K562 (cell line): Measurements from ENCODE around the gene KIAA0825. TPM values are rescaled to one million over a fixed set of nuclear protein-coding genes. Genes with fewer than 3 reads are reported as not detected.

ENCODE experiments used
- ATAC-seq: fragments of 200-7000 bp; cut with Tn5 transposase; 3 replicates; pipeline ENCODE4 v1.9.1; 2020; ENCODE audit warnings: moderate library complexity
- BruUV-seq: library from RNA; stranded (reverse); fragments of 400-500 nt; replicated peaks from 2 replicates; lab custom pipeline; 2021; lab: Mats Ljungman, UMichigan
- CTCF ChIA-PET: fragments of 300-600 bp; formaldehyde crosslinking; extraction: SDS; loops from one replicate; lab custom pipeline; 2021; ENCODE audit warnings: low intra/inter-chr PET ratio; lab: Yijun Ruan, JAX
- POLR2A ChIA-PET: fragments of 300-600, 350-650 bp; sonication (Branson Sonifier 250); formaldehyde crosslinking; extraction: SDS; loops from one replicate; lab custom pipeline; 2021; ENCODE audit warnings: antibody characterized with exemption, inconsistent platforms; lab: Yijun Ruan, JAX
- DNase-seq, 4 experiments: peaks; one replicate each; pipeline versions ENCODE4 v3.0.0 to v3.0.0-alpha.2; 2011 to 2018; ENCODE audit warnings: low spot score in 3 of 4, mixed read lengths in 3 of 4; ENCODE audit errors: extremely low read depth in 1 of 4
- FAIRE-seq: peaks from 2 replicates; lab custom pipeline; 2011; peaks lifted over from hg19 to GRCh38; lab: Jason Lieb, UNC
- H2AFZ ChIP-seq: 2 replicates; pipeline ENCODE4 v1.6.0; 2011; ENCODE audit warnings: low read depth, low read length, control low read depth, inconsistent platforms
- H3K27ac ChIP-seq: fragments of 200-600 bp; 3 replicates; pipeline ENCODE4 v1.8.0; 2011; ENCODE audit warnings: low read depth, mild to moderate bottlenecking, control low read depth, inconsistent platforms, low read length, moderate library complexity, mixed read lengths; ENCODE audit errors: extremely low read depth
- H3K27me3 ChIP-seq, 2 experiments: fragments of 300-600 bp in 1 of 2; 2 replicates in 1 of 2; 3 replicates in 1 of 2; pipeline versions ENCODE4 v1.6.0 to v1.8.0; 2011; ENCODE audit warnings: inconsistent platforms in 2 of 2, low read length in 2 of 2, mild to moderate bottlenecking in 1 of 2, mixed read lengths in 1 of 2, moderate library complexity in 1 of 2; ENCODE audit not compliant: control insufficient read depth in 2 of 2, insufficient read depth in 2 of 2
- H3K36me3 ChIP-seq: fragments of 300-600 bp; 3 replicates; pipeline ENCODE4 v1.8.0; 2011; ENCODE audit warnings: mild to moderate bottlenecking, low read length, inconsistent platforms; ENCODE audit not compliant: control insufficient read depth, insufficient read depth
- H3K4me1 ChIP-seq, 2 experiments: fragments of 200-600 bp in 1 of 2; replicated peaks in 1 of 2; 2 replicates in 1 of 2; 3 replicates in 1 of 2; pipeline versions ENCODE4 v1.5.1 to v1.8.0; 2011; ENCODE audit warnings: inconsistent platforms in 2 of 2, low read length in 2 of 2, mild to moderate bottlenecking in 1 of 2, mixed read lengths in 1 of 2, moderate library complexity in 1 of 2; ENCODE audit not compliant: control insufficient read depth in 2 of 2, insufficient read depth in 2 of 2
- H3K4me2 ChIP-seq: 2 replicates; pipeline ENCODE4 v1.6.1; 2011; ENCODE audit warnings: low read length, control low read depth, inconsistent platforms, mixed read lengths; ENCODE audit not compliant: insufficient read depth
- H3K4me3 ChIP-seq: fragments of 200-600 bp; sonication (generic), shearing (Covaris generic); 2 replicates; pipeline ENCODE4 v1.5.1; 2016; ENCODE audit warnings: control low read depth, inconsistent platforms
- H3K79me2 ChIP-seq: fragments of 200-600 bp; 3 replicates; pipeline ENCODE4 v1.8.0; 2011; ENCODE audit warnings: low read length, inconsistent platforms; ENCODE audit not compliant: control insufficient read depth, insufficient read depth
- H3K9ac ChIP-seq, 2 experiments: 2 replicates each; pipeline versions ENCODE4 v1.6.0 to v1.6.1; 2011; ENCODE audit warnings: low read depth in 2 of 2, low read length in 2 of 2, control low read depth in 1 of 2, inconsistent platforms in 1 of 2, mild to moderate bottlenecking in 1 of 2, mixed read lengths in 1 of 2; ENCODE audit not compliant: insufficient read depth in 1 of 2
- H3K9me1 ChIP-seq: one replicate; pipeline ENCODE4 v1.6.0; 2011; ENCODE audit warnings: inconsistent platforms, mild to moderate bottlenecking, low read length, moderate library complexity; ENCODE audit not compliant: control insufficient read depth, insufficient read depth
- H3K9me3 ChIP-seq: replicated peaks from 2 replicates; pipeline ENCODE4 v1.5.1; 2011; ENCODE audit warnings: low read depth, low read length, inconsistent platforms; ENCODE audit not compliant: control insufficient read depth, insufficient read depth
- H4K20me1 ChIP-seq: replicated peaks from 2 replicates; pipeline ENCODE4 v1.6.1; 2011; ENCODE audit warnings: low read length, inconsistent platforms, mixed read lengths; ENCODE audit not compliant: control insufficient read depth, insufficient read depth
- DMBX1 ChIP-seq: fragments of 250-450 bp; sonication (Bioruptor Pico); IDR thresholded peaks from 2 replicates; pipeline ENCODE4 v1.8.0; 2022; ENCODE audit warnings: inconsistent platforms, mild to moderate bottlenecking, moderate library complexity, borderline replicate concordance
- E2F3 ChIP-seq: fragments of 250-450 bp; sonication (Bioruptor Pico); IDR thresholded peaks from 2 replicates; pipeline ENCODE4 v1.4.0; 2020; ENCODE audit warnings: mild to moderate bottlenecking
- HSF4 ChIP-seq: fragments of 250-450 bp; sonication (Bioruptor Pico); IDR thresholded peaks from 2 replicates; pipeline ENCODE4 v2.1.2; 2022; ENCODE audit warnings: mild to moderate bottlenecking, moderate library complexity, borderline replicate concordance
- NR1H2 ChIP-seq: sonication (generic); formaldehyde crosslinking; IDR thresholded peaks from 2 replicates; pipeline ENCODE4 v1.4.0; 2020; ENCODE audit warnings: mild to moderate bottlenecking, missing genetic modification reagents
- PRPF4 ChIP-seq: fragments of 200-400 bp; formaldehyde crosslinking; IDR thresholded peaks from one replicate; pipeline ENCODE4 v1.6.1; 2017; ENCODE audit warnings: low read length, low read depth, mild to moderate bottlenecking; ENCODE audit not compliant: insufficient read depth, poor library complexity, severe bottlenecking
- SMAD4 ChIP-seq: fragments of 250-450 bp; sonication (Bioruptor Pico); conservative IDR thresholded peaks from 2 replicates; pipeline ENCODE4 v1.8.0; 2021; ENCODE audit warnings: inconsistent platforms, mild to moderate bottlenecking, moderate library complexity
- SRSF9 ChIP-seq: fragments of 200-400 bp; formaldehyde crosslinking; IDR thresholded peaks from 2 replicates; pipeline ENCODE4 v1.6.1; 2017; ENCODE audit warnings: low read depth, low read length, borderline replicate concordance
- ZNF212 ChIP-seq: fragments of 450-650 bp; formaldehyde crosslinking; IDR thresholded peaks from 2 replicates; pipeline ENCODE4 v1.4.0; 2020; ENCODE audit warnings: mild to moderate bottlenecking
- ZNF583 ChIP-seq: fragments of 250-450 bp; sonication (Bioruptor Pico); IDR thresholded peaks from 2 replicates; pipeline ENCODE4 v1.4.0; 2020
- ZNF699 ChIP-seq: fragments of 250-450 bp; sonication (Bioruptor Pico); IDR thresholded peaks from 2 replicates; pipeline ENCODE4 v1.8.0; 2021; ENCODE audit warnings: mild to moderate bottlenecking, moderate library complexity; ENCODE audit not compliant: insufficient replicate concordance
- in situ Hi-C: fragments of 300-500 bp; cut with MboI; formaldehyde crosslinking; loops from 4 replicates; pipeline ENCODE4 v1.15.0; 2018; ENCODE audit warnings: inconsistent platforms, mixed read lengths
- intact Hi-C: fragments of 100-400 bp; cut with micrococcal nuclease; formaldehyde crosslinking; loops from 2 replicates; pipeline ENCODE4 v1.14.2; 2022
- polyA plus RNA-seq, 8 experiments: library from polyadenylated mRNA; depleted of rRNA in 4 of 8; stranded (reverse) in 5 of 8; unstranded in 3 of 8; fragments of >200 nt; fragmentation: Nextera tagmentation in 2 of 8; fragmentation: Illumina TruSeq in 1 of 8; extraction: Ambion mirVana in 2 of 8; extraction: Trizol in 1 of 8; gene quantifications; 2 replicates each; pipeline versions ENCODE4 v1.2.1 to v1.2.3, GENCODE V29; 2011 to 2014; ENCODE audit warnings: inconsistent platforms in 1 of 8, missing spikeins in 1 of 8
- total RNA-seq, 7 experiments: library from RNA; depleted of rRNA in 6 of 7; stranded (reverse); fragments of >200 nt in 6 of 7; fragmentation: Illumina TruSeq in 2 of 7; extraction: Trizol in 2 of 7; gene quantifications; 2 replicates each; pipeline versions ENCODE4 v1.2.1 to v1.2.3, GENCODE V29; 2011 to 2021; ENCODE audit warnings: low replicate concordance in 1 of 7
- TF ChIP-seq, protein P1 (sequence below): fragments of 250-450 bp; sonication (Bioruptor Pico); IDR thresholded peaks from 2 replicates; pipeline ENCODE4 v1.9.0; 2021; ENCODE audit warnings: mild to moderate bottlenecking
- TF ChIP-seq, protein P2 (sequence below): fragments of 250-450 bp; sonication (Bioruptor Pico); IDR thresholded peaks from 2 replicates; pipeline ENCODE4 v1.8.0; 2022; ENCODE audit warnings: inconsistent platforms, mild to moderate bottlenecking, moderate library complexity, borderline replicate concordance

The KIAA0825 gene
- total and polyA plus RNA-seq, 9 of the 15 experiments (the other 6 are each of a cell fraction or from before 2014, with no cell fraction given) = 0.05 to 0.36 (median 0.16) TPM; not detected in 1

DNA sequence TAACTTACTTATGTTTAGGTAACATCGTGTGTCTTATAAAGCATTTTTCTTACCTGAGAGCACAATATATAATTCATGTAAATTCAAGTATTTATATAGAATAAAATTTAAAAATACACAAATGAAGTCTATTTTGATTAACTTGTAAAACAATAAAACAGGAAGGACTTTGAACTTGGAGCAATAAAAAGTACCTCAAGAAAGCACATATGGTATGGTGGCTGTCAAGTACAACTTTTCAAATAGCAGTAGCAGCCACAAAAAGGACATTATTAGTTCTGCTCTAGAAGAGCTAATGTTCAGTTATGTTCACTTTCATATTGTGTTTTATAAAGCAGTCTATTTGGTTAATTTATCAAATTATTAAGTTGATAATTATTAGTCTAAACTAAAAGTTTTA lies 31.5 kb upstream of the KIAA0825 start (continued):
- TF ChIP-seq, protein P1, sequence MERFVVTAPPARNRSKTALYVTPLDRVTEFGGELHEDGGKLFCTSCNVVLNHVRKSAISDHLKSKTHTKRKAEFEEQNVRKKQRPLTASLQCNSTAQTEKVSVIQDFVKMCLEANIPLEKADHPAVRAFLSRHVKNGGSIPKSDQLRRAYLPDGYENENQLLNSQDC (CRISPR knock-in tag) = no peak
- TF ChIP-seq E2F3 (CRISPR knock-in tag) = no peak
- no peak for TF ChIP-seq ZNF583 (CRISPR knock-in tag)
- TF ChIP-seq SRSF9 = no peak
- no peak for TF ChIP-seq ZNF699 (CRISPR knock-in tag)

DNA sequence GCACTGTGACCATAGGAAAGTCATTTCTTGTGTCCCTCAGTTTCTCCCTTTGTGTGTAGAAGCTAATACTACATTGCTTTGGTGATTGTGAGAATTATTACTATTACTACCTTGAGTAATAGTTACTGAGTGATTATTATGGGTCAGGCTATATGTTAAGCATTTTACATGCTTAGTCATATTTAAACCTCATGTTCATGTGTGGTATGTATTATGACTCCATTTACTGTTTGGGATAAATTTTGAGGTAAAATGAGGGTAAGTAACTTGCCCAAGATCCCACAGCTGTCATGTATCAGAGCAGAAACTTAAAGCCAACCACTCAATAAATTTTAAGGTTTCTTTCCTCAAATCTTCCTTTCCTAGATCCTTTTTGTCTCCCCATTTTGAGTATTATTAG lies 28.4 kb upstream of the KIAA0825 start:
- Histone ChIP-seq H3K36me3 (peaks cover 41% of the 10 kb centered on the region; the same call in 2 of the 3 replicates), H3K79me2 (no peaks in the 10 kb centered on the region; the same call in 2 of the 3 replicates), H2AFZ (no peak overlapping the region), H3K9me1 (no peaks in the 10 kb centered on the region), H3K4me1 (no peaks in the 10 kb centered on the region), H3K9ac (no peak overlapping the region), H3K27ac (no peak overlapping the region), H3K9me3 (no peaks in the 10 kb centered on the region), H3K27me3 (no peaks in the 10 kb centered on the region), H3K4me3 (no peak overlapping the region), H3K4me2 (no peak overlapping the region), H4K20me1 (no peaks in the 10 kb centered on the region)
- POLR2A ChIA-PET = no interaction called here
- intact Hi-C loops = no loop called here
- no peak for DNase-seq
- in situ Hi-C loops = no loop called here
- ATAC-seq = no peak
- FAIRE-seq = no peak
- BruUV-seq = no TSS peak
- CTCF ChIA-PET = no interaction called here
- TF ChIP-seq NR1H2 (CRISPR knock-in tag) (no peak), PRPF4 (no peak), ZNF212 (CRISPR knock-in tag) (no peak), SMAD4 (no peak), HSF4 (CRISPR knock-in tag) (no peak), DMBX1 (CRISPR knock-in tag) (no peak)
- TF ChIP-seq, protein P2, sequence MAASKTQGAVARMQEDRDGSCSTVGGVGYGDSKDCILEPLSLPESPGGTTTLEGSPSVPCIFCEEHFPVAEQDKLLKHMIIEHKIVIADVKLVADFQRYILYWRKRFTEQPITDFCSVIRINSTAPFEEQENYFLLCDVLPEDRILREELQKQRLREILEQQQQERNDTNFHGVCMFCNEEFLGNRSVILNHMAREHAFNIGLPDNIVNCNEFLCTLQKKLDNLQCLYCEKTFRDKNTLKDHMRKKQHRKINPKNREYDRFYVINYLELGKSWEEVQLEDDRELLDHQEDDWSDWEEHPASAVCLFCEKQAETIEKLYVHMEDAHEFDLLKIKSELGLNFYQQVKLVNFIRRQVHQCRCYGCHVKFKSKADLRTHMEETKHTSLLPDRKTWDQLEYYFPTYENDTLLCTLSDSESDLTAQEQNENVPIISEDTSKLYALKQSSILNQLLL (CRISPR knock-in tag) = no peak
